T-helper 1 cell treated with Interleukin-12 subunit alpha and Interleukin-12 subunit beta and Interleukin-4 antibody, amounts not matched to agents 30 ng/mL and 1 ng/mL, for 36 hours (primary cell): Measurements from ENCODE around the gene RPL13A. TPM values are rescaled to one million over a fixed set of nuclear protein-coding genes. Genes with fewer than 3 reads are reported as not detected.

Experiments
- intact Hi-C: fragments of 100-400 bp; cut with micrococcal nuclease; formaldehyde crosslinking; loops from one replicate; pipeline ENCODE4 v1.15.1; 2024
- total RNA-seq: library from RNA; stranded (reverse); gene quantifications from 2 replicates; pipeline ENCODE4 v1.2.3, GENCODE V29; 2022

RPL13A gene
- total RNA-seq, 1 donor from 2014 or later = 2,098 TPM

DNA sequence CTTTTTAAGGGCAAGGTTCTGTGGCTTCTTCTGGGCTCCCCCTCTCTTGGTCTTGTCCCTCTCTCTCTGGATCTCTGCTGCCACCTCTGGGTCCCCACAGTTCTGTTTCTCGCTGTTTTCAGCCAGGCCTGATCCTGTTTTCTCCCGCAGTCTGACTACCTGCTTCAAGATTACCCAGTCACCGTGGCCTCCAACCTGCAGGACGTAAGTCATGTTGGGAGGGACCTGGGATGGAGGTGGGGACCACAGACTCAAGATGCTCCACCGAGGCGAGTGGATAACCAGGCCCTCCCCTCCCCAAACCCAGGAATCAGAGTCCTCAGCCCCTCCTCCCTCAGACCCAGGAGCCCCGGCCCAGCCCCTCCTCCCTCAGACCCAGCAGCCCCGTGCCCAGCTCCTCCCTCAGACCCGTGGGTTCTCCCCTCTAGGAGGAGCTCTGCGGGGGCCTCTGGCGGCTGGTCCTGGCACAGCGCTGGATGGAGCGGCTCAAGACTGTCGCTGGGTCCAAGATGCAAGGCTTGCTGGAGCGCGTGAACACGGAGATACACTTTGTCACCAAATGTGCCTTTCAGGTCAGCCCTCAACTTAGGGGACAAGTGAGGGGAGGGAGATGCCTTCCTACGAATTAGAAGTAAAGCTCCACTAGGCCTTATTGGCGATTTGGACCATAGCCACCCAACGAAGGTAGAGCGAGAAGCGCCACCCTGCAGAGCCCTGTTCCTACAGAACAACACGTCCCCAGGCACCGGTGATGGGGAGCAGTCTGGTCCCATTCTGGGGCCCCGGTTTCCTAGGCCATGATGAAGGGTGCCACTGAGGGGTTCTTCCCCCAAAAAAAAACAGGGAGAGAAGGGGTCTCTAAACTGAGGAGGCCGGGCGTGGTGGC is 11.2 kb upstream of the RPL13A start:
- intact Hi-C loops = loop anchor here (1.0 to 2.0 kb wide), 4 partner anchors 71 to 250 kb away; no protein-coding TSS in a partner anchor

DNA sequence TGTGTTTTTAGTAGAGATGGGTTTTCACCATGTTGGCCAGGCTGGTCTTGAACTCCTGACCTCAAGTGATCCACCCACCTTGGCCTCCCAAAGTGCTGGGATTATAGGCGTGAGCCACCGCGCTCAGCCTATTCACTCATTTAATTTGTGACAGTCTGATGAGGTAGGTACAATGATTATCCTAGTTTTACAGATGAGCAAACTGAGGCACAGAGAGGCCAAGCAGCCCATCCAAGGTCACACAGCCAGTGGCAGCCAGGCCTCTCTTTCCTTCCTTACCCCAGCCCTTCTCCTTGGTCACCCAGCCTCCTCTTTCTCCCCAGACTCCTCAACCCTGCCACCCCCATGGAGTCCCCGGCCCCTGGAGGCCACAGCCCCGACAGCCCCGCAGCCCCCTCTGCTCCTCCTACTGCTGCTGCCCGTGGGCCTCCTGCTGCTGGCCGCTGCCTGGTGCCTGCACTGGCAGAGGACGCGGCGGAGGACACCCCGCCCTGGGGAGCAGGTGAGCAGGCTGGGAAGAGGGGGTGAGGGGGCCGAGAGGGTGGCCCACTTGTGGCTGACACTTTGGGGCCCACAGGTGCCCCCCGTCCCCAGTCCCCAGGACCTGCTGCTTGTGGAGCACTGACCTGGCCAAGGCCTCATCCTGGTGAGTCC is 7.3 kb upstream of the RPL13A start:
- intact Hi-C loops = no loop called here

DNA sequence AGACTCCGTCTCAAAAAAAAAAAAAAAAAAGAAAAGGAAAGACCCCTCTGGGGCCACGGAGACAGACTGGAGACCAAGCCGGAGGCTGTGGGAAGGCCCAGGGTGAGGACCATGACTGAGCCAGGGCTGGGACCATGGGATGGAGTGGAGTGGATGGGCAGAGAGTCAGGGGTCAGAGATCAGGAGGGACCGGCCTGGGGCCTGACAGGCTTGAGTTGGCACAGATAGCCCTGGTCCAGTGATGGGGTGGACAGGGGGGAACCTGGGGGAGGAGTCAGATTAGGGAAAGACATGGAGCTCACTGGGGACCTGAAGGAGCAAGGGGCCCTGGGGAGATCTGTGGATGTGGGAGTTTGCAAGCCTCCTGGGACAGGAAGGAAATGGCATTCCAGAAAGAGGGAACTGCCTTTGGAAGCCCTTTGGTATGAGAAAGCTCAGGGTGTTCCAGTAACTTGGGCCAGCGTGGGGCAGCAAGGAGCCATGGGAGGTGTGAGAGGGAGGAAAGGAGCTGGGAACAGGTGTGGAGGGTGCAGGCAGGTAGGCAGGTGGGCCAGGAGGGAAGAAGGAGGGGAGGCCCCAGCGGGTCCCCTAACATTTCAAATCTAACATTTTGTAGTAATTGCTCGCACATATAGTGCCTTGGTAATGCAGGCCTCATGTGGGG is 6.3 kb upstream of the RPL13A start:
- intact Hi-C loops = no loop called here

DNA sequence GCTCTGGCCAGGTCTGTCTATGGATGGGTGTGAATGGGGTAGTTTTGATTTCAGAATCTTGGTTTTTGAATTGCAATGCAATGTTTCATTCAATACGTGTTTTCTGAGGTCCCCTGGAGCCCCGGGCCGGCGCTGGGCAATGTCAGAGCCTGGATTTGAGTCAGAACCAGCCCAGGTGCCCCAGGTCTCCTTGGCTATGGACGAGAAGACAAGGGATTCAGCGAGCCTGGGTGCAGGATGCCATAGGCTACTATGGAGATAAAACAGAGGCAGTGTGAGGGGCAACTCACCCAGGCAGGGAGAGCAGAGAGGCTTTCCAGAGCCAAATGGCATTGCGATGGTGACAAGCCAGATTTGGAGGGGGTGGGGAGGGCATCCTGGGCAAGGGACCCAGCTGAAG is 1.2 kb upstream of the RPL13A start:
- intact Hi-C loops = no loop called here

DNA sequence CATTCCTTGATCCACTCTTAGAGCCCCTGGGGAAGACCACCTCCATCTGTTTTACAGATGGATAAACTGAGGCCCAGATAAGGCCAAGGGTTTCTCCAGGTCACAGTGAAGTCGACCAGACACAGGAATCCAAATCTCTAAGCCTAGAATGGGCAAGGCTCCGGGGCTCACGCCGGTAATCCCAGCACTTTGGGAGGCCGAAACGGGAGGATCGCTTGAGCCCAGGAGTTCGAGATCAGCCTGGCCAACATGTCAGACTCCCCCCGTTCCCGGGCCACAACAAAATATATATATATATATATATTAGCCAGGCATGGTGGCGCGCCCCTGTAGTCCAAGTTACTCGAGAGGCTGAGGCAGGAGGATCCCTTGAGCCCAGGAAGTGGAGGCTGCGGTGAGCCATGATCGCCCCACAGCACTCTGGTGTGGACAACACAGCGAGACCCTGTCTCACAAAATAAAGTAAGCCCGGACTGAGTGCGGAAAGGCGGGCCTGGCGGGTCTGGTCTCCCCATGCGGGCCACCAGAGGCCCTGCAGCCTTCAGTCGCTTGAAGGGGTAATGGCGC is 615 bp upstream of the RPL13A start:
- intact Hi-C loops = loop anchor here (1.0 kb wide), 3 partner anchors 10 to 33 kb away; partner anchors contain the start of genes ALDH16A1, FLT3LG and RPS11

DNA sequence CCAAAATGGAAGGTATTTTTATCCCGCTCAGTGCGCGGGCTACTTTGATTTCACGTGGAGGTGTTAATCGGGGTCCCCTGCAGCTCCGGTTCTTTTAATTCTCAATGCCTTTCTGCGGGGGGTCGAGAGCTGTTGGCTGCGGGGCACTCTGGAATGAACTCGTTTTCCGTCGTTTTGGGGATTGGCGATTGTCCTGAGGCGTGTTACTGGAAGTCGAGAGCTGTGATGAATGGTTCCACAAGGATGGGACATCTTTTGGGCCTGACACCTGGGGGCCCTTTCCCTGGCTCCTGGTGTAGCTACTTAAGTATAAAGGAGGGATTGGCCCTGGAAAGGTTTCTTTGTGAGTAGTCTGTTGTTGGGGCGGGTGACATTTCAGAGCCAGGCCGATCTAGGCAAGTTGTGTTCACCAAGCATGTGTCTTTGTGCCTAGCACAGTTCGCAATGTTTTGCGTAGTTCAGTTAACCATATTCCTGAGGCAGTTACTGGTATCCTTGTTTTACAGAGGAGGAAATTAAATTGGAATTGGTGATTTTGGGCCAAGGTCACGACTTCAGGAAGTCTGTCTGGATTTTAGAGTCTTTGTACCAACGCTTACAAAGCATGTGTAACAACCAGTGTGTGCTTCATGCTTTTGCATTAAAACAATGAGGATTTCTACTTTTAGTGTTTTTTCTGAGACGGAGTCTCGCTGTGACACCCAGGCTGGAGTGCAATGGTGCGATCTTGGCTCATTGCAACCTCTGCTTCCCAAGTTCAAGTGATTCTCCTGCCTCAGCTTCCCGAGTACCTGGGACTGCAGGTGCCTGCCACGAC is 846 bp downstream of the RPL13A start:
- intact Hi-C loops = no loop called here

DNA sequence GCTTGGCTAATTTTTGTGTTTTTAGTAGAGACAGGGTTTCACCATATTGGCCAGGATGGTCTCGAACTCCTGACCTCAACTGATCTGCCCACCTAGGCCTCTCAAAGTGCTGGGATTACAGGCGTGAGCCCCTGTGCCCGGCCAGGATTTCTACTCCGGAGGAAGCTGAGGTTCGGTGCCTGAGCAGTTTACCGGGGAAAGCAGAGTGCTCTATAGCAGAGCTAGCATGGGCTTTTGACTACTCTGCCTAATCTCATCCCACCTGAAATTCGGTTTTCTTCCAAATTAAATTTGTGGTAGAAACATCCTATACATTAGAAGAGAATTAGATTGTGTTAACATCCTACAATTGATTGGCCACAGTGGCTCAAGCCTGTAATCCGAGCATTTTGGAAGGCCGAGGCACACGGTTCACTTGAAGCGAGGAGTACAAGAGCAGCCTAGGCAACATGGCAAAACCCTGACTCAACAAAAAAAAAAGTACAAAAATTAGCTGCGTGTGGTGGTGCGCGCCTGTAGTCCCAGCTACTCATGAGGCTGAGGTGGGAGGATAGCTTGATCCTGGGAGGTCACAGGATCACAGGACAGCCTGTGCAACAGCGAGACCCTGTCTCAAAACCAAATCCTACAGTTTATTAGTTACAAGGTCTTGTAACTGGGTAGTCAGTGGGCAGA is 1.6 kb downstream of the RPL13A start:
- intact Hi-C loops = no loop called here

DNA sequence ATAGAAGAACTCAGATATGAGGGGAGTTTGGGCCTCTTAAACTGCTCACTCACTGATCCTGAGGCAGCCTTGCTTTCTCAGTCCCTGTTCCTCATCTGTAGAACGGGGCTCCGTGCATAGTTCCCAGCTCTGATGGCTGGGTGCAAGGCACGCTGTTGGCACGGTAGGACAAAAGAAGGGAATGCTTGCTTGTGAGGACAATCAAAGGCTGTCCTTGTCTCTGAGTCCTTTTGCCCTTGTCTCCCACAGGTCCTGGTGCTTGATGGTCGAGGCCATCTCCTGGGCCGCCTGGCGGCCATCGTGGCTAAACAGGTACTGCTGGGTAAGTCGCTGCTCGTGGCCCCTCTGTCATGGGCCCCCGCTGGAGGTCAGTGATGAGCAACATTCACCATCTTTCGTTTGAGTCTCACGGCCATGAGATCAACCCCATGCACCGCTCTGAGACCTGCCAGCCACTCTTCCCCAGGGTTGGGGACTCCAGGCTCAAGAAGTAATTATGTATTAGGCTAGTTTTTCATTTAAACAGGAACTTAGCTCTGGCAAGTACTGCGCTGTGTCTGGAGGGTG is 2.3 kb downstream of the RPL13A start:
- intact Hi-C loops = no loop called here

DNA sequence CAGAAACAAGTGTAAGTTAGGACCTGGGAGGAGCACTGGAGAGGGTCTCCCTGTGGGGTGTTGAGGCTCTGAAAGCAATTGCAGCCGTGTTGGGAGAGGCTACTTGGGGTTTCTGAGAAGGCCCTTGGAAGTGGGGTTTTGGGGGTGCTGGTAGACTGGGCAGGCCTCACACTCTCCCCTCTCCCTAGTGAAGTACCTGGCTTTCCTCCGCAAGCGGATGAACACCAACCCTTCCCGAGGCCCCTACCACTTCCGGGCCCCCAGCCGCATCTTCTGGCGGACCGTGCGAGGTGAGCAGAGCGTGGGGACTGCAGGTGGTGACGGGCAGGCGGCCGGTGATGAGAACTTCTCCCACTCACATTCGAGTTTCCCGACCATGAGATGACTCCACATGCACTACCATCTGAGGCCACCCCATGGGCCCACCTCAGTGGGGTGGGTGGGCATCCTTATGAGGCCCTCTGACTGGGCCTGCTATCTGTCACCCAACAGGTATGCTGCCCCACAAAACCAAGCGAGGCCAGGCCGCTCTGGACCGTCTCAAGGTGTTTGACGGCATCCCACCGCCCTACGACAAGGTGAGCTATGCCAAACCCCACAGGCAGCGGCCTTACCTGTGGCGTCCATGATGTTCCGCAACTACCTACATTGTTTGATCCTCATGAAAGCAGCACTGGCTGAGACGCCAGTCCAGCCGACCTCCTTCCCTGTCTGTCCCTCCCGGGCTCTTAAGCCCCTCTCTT is 3.0 kb downstream of the RPL13A start:
- intact Hi-C loops = no loop called here

DNA sequence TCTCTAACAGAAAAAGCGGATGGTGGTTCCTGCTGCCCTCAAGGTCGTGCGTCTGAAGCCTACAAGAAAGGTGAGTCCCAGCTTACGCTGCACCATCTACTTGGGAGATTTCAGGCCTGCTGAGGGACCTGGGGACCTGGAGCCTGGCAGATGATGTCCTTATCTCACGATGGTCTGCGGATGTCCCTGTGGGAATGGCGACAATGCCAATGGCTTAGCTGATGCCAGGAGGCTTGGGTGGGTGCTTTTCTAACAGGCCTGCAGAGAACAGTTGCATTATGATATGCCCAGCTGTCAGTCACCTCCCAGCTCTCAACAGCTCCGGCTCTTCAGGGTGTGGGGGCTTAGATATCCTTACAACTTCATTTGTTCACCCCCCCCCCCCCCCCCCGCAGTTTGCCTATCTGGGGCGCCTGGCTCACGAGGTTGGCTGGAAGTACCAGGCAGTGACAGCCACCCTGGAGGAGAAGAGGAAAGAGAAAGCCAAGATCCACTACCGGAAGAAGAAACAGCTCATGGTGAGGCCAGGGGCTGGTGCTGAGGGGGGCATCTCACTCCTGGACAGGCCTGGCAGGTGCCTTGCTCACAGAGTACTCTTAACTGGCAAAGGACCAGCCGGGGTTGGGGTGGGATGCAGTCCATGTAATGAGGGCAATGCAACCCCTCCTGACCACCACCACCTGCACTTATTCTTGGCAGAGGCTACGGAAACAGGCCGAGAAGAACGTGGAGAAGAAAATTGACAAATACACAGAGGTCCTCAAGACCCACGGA is 3.8 kb downstream of the RPL13A start:
- intact Hi-C loops = no loop called here

DNA sequence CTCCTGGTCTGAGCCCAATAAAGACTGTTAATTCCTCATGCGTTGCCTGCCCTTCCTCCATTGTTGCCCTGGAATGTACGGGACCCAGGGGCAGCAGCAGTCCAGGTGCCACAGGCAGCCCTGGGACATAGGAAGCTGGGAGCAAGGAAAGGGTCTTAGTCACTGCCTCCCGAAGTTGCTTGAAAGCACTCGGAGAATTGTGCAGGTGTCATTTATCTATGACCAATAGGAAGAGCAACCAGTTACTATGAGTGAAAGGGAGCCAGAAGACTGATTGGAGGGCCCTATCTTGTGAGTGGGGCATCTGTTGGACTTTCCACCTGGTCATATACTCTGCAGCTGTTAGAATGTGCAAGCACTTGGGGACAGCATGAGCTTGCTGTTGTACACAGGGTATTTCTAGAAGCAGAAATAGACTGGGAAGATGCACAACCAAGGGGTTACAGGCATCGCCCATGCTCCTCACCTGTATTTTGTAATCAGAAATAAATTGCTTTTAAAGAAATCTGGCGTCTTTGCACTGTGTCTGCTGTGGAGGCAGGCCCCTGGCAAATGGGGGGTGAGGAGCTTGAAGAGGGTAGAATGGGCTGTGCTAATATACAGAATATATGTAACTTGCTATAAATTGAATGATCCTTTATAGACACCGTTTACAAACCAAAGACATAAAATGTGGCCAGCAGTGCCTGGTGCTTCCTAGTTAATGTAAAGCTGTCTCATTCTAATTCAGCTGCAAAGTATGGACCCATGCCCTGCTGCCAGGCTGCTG is 4.6 kb downstream of the RPL13A start:
- intact Hi-C loops = no loop called here

DNA sequence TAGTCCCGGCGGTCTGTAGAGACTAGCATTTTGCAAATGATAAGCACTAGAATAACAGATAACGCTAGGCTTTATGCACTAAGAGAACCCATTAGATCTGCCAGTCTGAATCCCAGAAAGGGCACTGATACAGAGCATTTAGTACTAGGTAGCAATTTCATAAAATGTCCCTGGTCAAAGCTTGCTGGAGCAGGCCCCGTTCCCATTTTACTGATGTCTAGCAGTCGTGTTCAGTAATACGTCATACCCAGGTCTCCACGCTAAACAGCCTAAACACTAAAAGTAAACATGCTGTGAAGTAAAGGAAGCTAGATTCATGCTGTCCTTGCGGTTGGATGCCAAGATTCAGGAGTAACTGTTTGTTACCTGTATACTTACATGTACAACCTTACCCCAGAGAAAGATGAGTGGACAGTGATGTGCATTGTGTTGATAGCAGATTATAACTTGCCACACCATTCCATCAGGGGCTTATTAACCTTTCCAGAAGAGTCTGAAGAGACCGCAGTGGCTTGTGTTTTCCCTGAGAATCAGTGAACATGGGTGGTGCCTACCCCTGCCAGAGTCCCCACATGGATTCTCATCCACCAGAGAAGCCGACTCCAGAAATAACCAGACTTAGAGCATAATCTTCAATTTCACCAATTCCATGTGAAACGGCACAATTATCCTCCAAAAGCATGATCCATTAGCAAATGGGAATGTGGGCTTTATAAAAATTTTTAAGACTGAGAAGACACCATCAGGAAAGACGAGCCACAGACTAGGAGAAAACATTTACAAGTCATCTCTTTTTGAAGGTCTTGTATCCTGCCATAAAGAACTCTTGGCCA is 5.4 kb downstream of the RPL13A start:
- intact Hi-C loops = no loop called here

DNA sequence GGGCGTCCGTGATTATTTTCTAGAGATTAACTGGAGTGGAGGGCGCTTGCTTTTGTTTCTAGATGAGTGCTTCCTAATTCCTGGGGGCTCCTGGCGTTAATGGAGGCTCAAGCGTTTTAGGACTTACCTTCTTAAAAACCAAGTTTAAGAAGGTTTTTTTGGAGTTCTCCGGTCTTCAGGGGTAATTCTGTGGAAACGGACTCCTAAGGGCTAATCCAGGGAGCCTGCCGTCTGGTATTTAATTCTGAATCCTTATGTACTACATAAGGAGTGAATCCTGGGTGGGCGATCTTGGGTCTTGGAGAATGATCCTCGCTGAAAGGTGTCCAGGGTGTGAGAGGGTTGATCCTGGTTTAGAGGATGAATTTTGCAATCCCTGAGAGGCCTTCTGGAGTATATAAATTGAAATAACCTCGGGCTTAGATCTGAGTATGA is 9.2 kb downstream of the RPL13A start:
- intact Hi-C loops = loop anchor here (1.0 to 2.0 kb wide), 15 partner anchors 9 to 860 kb away; partner anchors contain the start of genes BCL2L12, DBP, FLT3LG and FUZ

DNA sequence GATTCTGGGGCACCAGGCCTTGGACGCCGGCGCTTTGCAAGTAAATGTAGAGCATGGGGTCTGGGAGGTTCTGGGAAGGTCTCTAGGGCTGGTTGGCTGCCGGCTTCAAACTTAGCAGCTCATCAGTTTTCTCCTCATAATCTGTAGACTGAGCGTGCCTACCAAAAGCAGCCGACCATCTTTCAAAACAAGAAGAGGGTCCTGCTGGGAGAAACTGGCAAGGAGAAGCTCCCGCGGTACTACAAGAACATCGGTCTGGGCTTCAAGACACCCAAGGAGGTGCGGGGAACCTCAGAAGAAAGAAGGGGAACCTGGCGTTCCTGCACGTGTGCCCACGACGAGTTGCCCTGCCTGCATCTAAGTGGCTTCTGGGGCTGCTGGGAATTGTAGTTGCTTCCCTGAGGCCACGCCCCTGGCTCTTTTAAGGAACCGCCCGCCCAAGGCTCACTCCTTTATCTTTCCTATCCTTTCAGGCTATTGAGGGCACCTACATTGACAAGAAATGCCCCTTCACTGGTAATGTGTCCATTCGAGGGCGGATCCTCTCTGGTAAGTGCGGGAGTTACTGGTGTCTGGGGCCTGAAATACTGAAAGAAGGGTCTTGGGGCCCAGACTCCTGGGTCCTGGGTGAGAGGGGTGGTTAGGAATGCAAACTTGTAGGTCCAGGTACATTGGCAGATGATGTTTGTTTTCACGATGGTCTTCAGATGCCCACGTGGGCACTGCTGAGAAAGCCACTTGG is 9.8 kb downstream of the RPL13A start:
- intact Hi-C loops = loop anchor here (2.0 kb wide), 3 partner anchors 54 to 860 kb away; partner anchors contain the start of genes DBP and FUZ

DNA sequence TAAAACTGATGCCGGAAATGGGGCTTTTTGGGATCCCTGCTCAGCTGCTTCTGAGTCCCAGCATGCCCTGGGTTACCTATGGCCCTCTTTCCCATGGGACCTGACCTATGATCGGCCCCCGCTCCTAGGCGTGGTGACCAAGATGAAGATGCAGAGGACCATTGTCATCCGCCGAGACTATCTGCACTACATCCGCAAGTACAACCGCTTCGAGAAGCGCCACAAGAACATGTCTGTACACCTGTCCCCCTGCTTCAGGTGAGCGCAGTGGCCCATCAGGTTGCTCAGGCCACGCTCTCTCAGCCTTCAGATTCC is 10.3 kb downstream of the RPL13A start:
- intact Hi-C loops = loop anchor here (2.0 kb wide), 3 partner anchors 55 to 861 kb away; partner anchors contain the start of genes DBP and FUZ

DNA sequence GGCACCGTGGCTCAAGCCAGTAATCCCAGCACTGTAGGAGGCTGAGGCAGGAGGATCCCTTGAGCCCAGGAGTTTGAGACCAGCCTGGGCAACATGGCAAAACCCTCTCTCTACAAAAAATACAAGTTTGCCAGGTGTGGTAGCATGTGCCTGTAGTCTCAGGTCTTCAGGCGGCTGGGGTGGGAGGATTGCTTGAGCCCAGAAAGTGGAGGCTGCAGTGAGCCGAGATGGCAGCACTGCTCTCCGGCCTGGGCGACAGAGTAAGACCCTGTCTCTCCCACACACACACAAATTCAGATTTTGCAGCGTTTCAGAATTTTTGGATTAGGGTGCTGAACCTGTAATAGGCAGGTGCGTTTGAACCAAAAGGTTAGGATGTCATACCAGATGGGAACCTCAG is 11.1 kb downstream of the RPL13A start:
- intact Hi-C loops = no loop called here
